Choroid plexus epithelial cell (primary cell): ENCODE measurements around the gene PARD3B.
A peak's percentile ranks its signal among the peaks of the same experiment; 100 is the strongest.

Source experiments
- DNase-seq: peaks from one replicate; pipeline ENCODE4 v3.0.0-alpha.2; 2010; ENCODE audit warnings: low read depth
- H3K4me3 ChIP-seq: 2 replicates; pipeline ENCODE4 v1.5.1; 2011; ENCODE audit warnings: low read depth, mild to moderate bottlenecking, control low read depth, low read length, moderate library complexity
- CTCF ChIP-seq: conservative IDR thresholded peaks from 2 replicates; pipeline ENCODE4 v1.5.1; 2011; ENCODE audit warnings: low read depth, mild to moderate bottlenecking, control low read depth, inconsistent platforms, low read length, moderate library complexity

The PARD3B gene

DNA sequence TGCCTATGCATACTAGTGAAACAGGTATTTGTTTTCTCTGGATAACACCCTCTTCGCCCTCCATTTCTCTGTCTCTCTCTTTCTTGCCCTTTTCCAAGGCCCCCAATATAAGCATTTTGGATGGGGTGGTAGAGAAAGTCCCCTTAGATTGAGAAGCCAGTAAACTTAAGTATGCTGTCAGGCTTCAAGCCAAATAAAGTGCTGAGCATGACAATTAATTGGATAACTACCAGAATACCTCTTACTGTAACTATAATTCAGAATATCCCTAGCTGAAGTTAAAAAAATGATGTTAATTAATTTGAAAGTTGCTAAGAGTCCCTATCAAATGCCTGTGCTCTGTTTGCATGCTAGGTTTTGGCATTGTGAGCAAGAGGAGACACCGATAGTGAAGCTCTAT, 324.8 kb downstream of the PARD3B start:
- no peak for DNase-seq
- H3K4me3 ChIP-seq, result no peak overlapping the region
- TF ChIP-seq CTCF, result no peak

DNA sequence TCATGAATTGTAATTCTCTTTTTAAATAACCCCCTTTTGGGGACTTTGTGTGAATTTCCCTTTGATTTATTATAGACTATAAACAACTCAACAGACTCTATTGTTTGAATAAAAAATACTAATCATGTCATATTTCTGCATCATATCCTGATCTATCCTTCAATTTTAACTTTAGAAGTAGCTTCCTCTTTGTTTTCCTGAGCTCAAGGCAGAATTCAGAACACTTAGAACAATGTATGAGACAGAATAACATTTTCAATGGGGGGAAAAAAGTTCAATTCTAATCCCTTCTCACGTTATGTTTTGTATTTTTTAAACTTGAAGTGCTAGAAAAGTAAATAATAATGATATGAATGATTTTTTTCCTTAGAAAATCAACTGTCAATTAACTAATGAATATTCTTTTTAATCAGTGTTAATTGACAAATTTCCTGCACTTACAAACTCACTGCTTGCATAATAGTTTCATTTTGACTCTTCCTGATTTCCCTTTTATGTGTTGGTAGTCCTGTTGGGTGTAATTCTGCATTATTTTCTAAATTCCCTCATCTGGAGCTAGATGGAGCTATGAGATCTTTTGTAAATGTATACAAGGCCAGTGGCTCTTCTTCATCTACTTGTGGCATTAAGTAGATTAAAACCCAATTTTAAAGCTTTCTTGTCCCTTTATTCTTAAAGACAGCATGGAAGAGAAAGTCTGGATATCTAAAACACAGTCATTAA, 326.1 kb downstream of the PARD3B start:
- TF ChIP-seq CTCF, result peak; percentile 50
- no peak overlapping the region for H3K4me3 ChIP-seq
- peak; percentile 76 for DNase-seq

GRCh38 chr2:204876311-204876710, 331.0 kb downstream of the PARD3B start:
- TF ChIP-seq CTCF, result no peak
- DNase-seq, result no peak
- no peak overlapping the region for H3K4me3 ChIP-seq

GRCh38 chr2:204877691-204878090, 332.4 kb downstream of the PARD3B start:
- TF ChIP-seq CTCF, result no peak
- no peak overlapping the region for H3K4me3 ChIP-seq
- DNase-seq, result no peak

- TF ChIP-seq CTCF, result no peak
- no peak for DNase-seq
- no peak overlapping the region for H3K4me3 ChIP-seq
Observed at GRCh38 chr2:204880928-204881327, 335.7 kb downstream of the PARD3B start.

DNA sequence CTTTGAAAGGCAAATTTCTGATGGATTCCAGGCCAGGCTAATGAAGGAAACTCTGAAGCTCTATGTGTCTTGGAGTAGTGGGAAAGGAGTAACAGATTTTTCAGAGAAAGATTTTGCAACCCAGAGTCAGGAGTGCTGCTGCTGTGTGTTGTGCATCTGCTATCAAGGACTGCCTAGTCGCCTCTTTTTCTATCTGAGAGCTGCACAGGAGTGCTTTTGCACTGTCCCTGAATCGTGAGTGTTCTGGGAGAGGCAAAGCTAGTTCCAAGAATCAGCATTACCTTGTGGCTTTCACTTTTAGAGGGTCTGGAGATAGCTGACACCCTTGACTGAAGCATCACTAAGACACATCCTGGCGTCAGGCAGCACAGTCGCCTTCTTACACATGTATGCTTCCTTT, 336.4 kb downstream of the PARD3B start:
- no peak overlapping the region for H3K4me3 ChIP-seq
- TF ChIP-seq CTCF, result no peak
- DNase-seq, result no peak

GRCh38 chr2:204885747-204886146, 340.5 kb downstream of the PARD3B start:
- TF ChIP-seq CTCF, result peak; percentile 31
- H3K4me3 ChIP-seq, result no peak overlapping the region
- peak; percentile 9 for DNase-seq
